ENCODE data around the gene CGAS. TPM values are rescaled to one million over a fixed set of nuclear protein-coding genes. Genes with fewer than 3 reads are reported as not detected.

The CGAS gene
- total RNA-seq = 1.6 TPM

DNA sequence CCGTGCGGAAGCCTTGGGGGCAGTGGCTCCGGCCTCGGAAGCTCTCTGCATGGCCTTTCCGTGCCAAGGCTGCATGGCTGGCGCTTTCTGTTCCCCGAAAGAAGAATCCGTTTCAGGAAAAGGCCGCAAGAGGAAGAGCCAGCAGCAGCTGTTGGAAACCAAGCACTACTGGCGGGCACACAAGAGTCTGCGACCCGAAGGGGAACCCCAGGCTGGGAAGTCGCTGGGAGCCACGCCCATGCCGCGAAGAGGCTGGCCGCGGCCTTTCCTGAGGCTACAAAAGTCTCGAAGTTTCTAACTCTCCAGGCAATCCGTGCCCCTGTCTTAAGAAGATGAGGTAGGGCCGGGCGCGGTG, at the start of gene CGAS:
Gene CGAS (minus strand): TSS at position 191 of the 355 bp plus-strand sequence. CDS start 116 bp downstream, at position 75.

GRCh38 chr6:73461537-73462350, 9.6 kb upstream of the CGAS start, which contains the start of gene MTO1:
Gene MTO1, plus strand, starts transcription at chr6:73461737. Its CDS starts 118 bp downstream, at chr6:73461855.

DNA sequence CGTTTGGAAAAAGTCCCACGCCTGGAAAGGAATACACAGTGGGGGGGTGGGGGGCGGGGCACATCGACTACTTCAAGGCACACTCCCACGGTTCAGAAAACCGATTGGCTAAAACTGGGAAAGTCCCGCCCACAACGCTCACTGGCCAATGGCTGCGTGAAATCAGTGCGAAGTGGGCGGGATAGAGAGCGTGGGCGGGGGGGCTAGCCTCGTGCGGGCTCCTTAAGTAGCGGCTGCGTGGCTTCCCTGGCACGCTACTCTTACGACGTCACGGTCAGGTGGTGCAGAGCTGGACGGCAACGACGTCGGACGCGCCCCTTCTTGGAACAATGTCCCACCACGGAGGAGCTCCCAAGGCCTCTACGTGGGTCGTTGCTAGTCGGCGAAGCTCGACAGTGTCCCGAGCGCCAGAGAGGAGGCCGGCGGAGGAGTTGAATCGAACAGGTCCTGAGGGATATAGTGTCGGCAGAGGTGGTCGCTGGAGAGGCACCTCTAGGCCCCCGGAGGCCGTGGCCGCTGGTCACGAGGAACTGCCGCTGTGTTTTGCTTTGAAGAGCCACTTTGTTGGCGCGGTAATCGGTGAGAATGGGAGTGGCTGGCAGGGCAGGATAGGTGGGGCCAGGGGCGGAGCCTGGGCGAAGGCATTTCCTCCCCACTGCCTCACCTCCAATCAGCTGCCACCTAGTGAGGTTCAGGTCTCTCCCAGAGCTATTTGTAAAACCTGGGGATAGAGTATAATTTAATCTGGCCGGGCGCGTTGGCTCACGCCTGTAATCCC, 57.3 kb downstream of the CGAS start, which contains the start of gene DDX43:
Gene DDX43 (plus strand): TSS at position 252 of the 778 bp plus-strand sequence. CDS start 78 bp downstream, at position 330.

Small RNA genes lying within 50 kb of the gene (small RNA-seq; reads per million reads assigned to genes)
- gene RN7SL827P (ENCODE audit: low replicate concordance) (not detected), gene RNU6-975P (ENCODE audit: low replicate concordance) (not detected)

Other genes starting within 250 kb of the CGAS start
- not detected for gene KHDC1L, start 226.8 kb downstream of the CGAS start, total RNA-seq
- 5.6 TPM for gene KHDC1, start 189.1 kb downstream of the CGAS start, total RNA-seq
- not detected for gene DPPA5, start 98.0 kb downstream of the CGAS start, total RNA-seq
- gene KHDC3L, start 89.6 kb downstream of the CGAS start, total RNA-seq = not detected
- gene OOEP, start 82.4 kb downstream of the CGAS start, total RNA-seq = not detected
- 0.31 TPM for gene DDX43, start 57.5 kb downstream of the CGAS start, total RNA-seq
- 29.7 TPM for gene MTO1, start 9.4 kb upstream of the CGAS start, total RNA-seq
- 10,580 TPM for gene EEF1A1, start 68.7 kb upstream of the CGAS start, total RNA-seq
- 27.9 TPM for gene SLC17A5, start 201.7 kb upstream of the CGAS start, total RNA-seq
- gene CD109, start 243.9 kb upstream of the CGAS start, total RNA-seq = 1.9 TPM